Panc1 (cell line): ENCODE measurements around the gene BICDL2. TPM values are rescaled to one million over a fixed set of nuclear protein-coding genes. Genes with fewer than 3 reads are reported as not detected.

ENCODE experiments used
- ATAC-seq: fragments of 200-7000 bp; cut with Tn5 transposase; 2 replicates; pipeline ENCODE4 v1.9.1; 2020; ENCODE audit warnings: mild to moderate bottlenecking, moderate library complexity
- BruUV-seq: library from RNA; stranded (reverse); fragments of 400-500 nt; replicated peaks from 2 replicates; lab custom pipeline; 2021; lab: Mats Ljungman, UMichigan
- CTCF ChIA-PET: fragments of 300-600 bp; sonication (Branson Sonifier 250); formaldehyde crosslinking; loops from one replicate; lab custom pipeline; 2022; ENCODE audit warnings: antibody characterized with exemption; lab: Charles Lee
- POLR2A ChIA-PET: fragments of 300-600 bp; sonication (Branson Sonifier 250); formaldehyde crosslinking; loops from one replicate; lab custom pipeline; 2022; ENCODE audit warnings: antibody characterized with exemption; lab: Charles Lee
- DNase-seq: peaks from one replicate; pipeline ENCODE4 v3.0.0-alpha.2; 2010; ENCODE audit warnings: low read depth, low spot score
- H3K27ac ChIP-seq: 2 replicates; pipeline ENCODE4 v1.5.1; 2011; ENCODE audit warnings: mild to moderate bottlenecking, low read length, inconsistent platforms
- H3K27me3 ChIP-seq: fragments of 200-500 bp; sonication (Bioruptor generic); 2 replicates; pipeline ENCODE4 v1.6.0; 2014; ENCODE audit warnings: low read length, inconsistent platforms; ENCODE audit not compliant: control insufficient read depth, insufficient read depth
- H3K36me3 ChIP-seq: fragments of 200-500 bp; sonication (Bioruptor generic); 2 replicates; pipeline ENCODE4 v1.5.1; 2014; ENCODE audit warnings: inconsistent platforms, mild to moderate bottlenecking, low read length, moderate library complexity; ENCODE audit not compliant: control insufficient read depth, insufficient read depth
- H3K4me1 ChIP-seq: 2 replicates; pipeline ENCODE4 v1.5.1; 2011; ENCODE audit warnings: inconsistent platforms, mild to moderate bottlenecking, low read length, moderate library complexity; ENCODE audit not compliant: control insufficient read depth, insufficient read depth
- H3K4me3 ChIP-seq, 2 experiments: 2 replicates each; pipeline ENCODE4 v1.5.1; 2011 to 2012; ENCODE audit warnings: low read depth in 2 of 2, low read length in 2 of 2, mild to moderate bottlenecking in 2 of 2, inconsistent platforms in 1 of 2, moderate library complexity in 1 of 2
- H3K9me3 ChIP-seq: fragments of 200-500 bp; sonication (Bioruptor generic); 2 replicates; pipeline ENCODE4 v1.5.1; 2014; ENCODE audit warnings: low read depth, mild to moderate bottlenecking, inconsistent platforms, low read length, moderate library complexity; ENCODE audit not compliant: control insufficient read depth, insufficient read depth
- POLR2AphosphoS5 ChIP-seq: IDR thresholded peaks from 2 replicates; pipeline ENCODE4 v1.6.1; 2012; ENCODE audit warnings: mild to moderate bottlenecking, low read depth, low read length, moderate library complexity
- SIN3A ChIP-seq: IDR thresholded peaks from 2 replicates; pipeline ENCODE4 v1.6.1; 2012; ENCODE audit warnings: low read depth, mild to moderate bottlenecking, low read length, moderate library complexity, borderline replicate concordance; ENCODE audit not compliant: insufficient read depth
- TCF7L2 ChIP-seq: IDR thresholded peaks from 2 replicates; pipeline ENCODE4 v1.6.1; 2011; ENCODE audit warnings: mild to moderate bottlenecking, low read depth, low read length, inconsistent platforms
- in situ Hi-C: cut with HindIII; loops from 2 replicates; pipeline ENCODE4 v1.10.0; 2016; ENCODE audit warnings: low sequenced_read_pairs, low pct_unique_long_range_greater_than_20kb
- intact Hi-C: fragments of 100-400 bp; cut with micrococcal nuclease; formaldehyde crosslinking; loops from one replicate; pipeline ENCODE4 v1.10.0; 2022; ENCODE audit not compliant: unreplicated experiment
- total RNA-seq: library from RNA; stranded (reverse); gene quantifications from one replicate; pipeline ENCODE4 v1.2.1, GENCODE V29; 2021; ENCODE audit not compliant: unreplicated experiment
- TF ChIP-seq, protein P1 (sequence below), 2 experiments: IDR thresholded peaks; 2 replicates each; pipeline ENCODE4 v1.6.1; 2011 to 2012; ENCODE audit warnings: low read depth in 2 of 2, control low read depth in 1 of 2, low read length in 1 of 2, mild to moderate bottlenecking in 1 of 2, moderate library complexity in 1 of 2; ENCODE audit not compliant: insufficient read depth in 1 of 2
- TF ChIP-seq, protein P2 (sequence below): fragments of 450-650 bp; IDR thresholded peaks from 2 replicates; pipeline ENCODE4 v1.5.1; 2017; ENCODE audit warnings: mild to moderate bottlenecking

BICDL2 gene
- total RNA-seq, 1 experiment from 2014 or later, result 0.21 TPM

DNA sequence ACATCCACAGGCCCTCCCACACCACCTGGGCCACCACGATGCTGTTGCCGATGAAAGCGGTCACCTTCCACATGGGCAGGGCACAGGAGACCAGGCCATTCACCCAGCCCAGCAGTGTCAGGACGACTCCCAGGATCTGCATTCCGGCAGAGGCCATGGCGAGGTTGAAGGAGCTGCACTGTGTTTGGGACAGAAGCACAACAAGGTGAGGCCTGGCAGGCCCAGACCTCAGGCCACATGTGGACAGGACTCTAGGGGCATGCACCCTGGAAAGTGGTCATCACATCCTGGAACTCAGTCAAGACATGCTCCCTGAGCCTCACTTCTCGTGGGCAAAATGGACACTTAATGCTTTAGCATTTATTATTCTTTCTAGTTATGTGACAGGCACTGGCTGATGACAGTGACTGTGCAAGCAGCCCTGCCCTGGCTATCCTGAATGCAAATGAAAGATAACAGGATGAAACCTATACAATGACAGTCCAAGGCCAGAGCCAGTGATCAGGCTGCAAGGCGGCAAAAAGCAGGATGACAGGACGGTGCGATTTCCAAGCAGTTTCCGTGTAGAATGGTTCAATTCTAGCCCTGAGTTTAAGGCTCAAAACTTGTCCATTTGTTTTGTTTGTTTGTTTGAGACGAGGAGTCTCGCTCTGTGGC is 20.8 kb downstream of the BICDL2 start:
- no TSS peak for BruUV-seq
- CTCF ChIA-PET, result no interaction called here

DNA sequence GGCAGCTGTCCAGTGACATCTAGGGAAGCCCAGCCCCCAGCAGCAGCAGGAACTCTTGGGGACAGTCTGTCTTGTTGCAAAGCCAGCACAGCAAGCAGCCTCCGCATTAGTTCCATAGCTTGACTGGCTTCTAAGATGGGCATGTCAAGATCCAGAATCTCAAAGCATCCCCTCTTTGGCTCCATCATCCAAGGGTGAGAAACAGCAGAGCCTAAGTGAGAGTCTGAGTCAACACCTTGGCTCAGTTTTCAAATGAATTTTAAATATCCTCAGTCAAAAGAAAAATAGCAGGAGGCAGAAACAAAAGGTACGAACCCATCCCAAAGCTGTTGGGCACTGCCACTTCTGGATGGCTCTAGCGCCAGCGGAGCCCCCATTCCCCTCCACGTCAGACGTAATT is 21.8 kb downstream of the BICDL2 start:
- no peaks in the 10 kb centered on the region for H3K36me3 ChIP-seq
- DNase-seq (no peak), ATAC-seq (no peak)
- no peaks in the 10 kb centered on the region for H3K9me3 ChIP-seq
- H3K4me1 ChIP-seq, result peaks cover 10% of the 10 kb centered on the region; the same call in 1 of the 2 replicates
- no peak overlapping the region for H3K4me3 ChIP-seq
- POLR2A ChIA-PET, result no interaction called here
- no peaks in the 10 kb centered on the region for H3K27me3 ChIP-seq
- H3K27ac ChIP-seq, result no peak overlapping the region
- BruUV-seq, result no TSS peak
- intact Hi-C loops, result no loop called here
- CTCF ChIA-PET, result no interaction called here
- in situ Hi-C loops, result no loop called here
- TF ChIP-seq TCF7L2, result no peak
- TF ChIP-seq, protein P1, sequence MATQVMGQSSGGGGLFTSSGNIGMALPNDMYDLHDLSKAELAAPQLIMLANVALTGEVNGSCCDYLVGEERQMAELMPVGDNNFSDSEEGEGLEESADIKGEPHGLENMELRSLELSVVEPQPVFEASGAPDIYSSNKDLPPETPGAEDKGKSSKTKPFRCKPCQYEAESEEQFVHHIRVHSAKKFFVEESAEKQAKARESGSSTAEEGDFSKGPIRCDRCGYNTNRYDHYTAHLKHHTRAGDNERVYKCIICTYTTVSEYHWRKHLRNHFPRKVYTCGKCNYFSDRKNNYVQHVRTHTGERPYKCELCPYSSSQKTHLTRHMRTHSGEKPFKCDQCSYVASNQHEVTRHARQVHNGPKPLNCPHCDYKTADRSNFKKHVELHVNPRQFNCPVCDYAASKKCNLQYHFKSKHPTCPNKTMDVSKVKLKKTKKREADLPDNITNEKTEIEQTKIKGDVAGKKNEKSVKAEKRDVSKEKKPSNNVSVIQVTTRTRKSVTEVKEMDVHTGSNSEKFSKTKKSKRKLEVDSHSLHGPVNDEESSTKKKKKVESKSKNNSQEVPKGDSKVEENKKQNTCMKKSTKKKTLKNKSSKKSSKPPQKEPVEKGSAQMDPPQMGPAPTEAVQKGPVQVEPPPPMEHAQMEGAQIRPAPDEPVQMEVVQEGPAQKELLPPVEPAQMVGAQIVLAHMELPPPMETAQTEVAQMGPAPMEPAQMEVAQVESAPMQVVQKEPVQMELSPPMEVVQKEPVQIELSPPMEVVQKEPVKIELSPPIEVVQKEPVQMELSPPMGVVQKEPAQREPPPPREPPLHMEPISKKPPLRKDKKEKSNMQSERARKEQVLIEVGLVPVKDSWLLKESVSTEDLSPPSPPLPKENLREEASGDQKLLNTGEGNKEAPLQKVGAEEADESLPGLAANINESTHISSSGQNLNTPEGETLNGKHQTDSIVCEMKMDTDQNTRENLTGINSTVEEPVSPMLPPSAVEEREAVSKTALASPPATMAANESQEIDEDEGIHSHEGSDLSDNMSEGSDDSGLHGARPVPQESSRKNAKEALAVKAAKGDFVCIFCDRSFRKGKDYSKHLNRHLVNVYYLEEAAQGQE (IDR thresholded peaks at IDR 0.05; ENCODE audit: insufficient read depth in 1 of 2, low read depth in 2 of 2, low read length in 1 of 2), result no peak
- no peak for TF ChIP-seq SIN3A
- TF ChIP-seq, protein P2, sequence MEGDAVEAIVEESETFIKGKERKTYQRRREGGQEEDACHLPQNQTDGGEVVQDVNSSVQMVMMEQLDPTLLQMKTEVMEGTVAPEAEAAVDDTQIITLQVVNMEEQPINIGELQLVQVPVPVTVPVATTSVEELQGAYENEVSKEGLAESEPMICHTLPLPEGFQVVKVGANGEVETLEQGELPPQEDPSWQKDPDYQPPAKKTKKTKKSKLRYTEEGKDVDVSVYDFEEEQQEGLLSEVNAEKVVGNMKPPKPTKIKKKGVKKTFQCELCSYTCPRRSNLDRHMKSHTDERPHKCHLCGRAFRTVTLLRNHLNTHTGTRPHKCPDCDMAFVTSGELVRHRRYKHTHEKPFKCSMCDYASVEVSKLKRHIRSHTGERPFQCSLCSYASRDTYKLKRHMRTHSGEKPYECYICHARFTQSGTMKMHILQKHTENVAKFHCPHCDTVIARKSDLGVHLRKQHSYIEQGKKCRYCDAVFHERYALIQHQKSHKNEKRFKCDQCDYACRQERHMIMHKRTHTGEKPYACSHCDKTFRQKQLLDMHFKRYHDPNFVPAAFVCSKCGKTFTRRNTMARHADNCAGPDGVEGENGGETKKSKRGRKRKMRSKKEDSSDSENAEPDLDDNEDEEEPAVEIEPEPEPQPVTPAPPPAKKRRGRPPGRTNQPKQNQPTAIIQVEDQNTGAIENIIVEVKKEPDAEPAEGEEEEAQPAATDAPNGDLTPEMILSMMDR, result no peak

More for the DNA sequence above, 20.8 kb downstream of the BICDL2 start:
- Histone ChIP-seq H3K4me1 (peaks cover 8% of the 10 kb centered on the region; the same call in 1 of the 2 replicates), H3K27me3 (no peaks in the 10 kb centered on the region), H3K36me3 (peaks cover 2% of the 10 kb centered on the region; the same call in 1 of the 2 replicates), H3K4me3 (no peak overlapping the region), H3K9me3 (no peaks in the 10 kb centered on the region), H3K27ac (no peak overlapping the region)
- no peak for DNase-seq
- no peak for TF ChIP-seq TCF7L2
- TF ChIP-seq, protein P1 (IDR thresholded peaks at IDR 0.05; ENCODE audit: insufficient read depth in 1 of 2, low read depth in 2 of 2, low read length in 1 of 2), result no peak
- no peak for TF ChIP-seq POLR2AphosphoS5
- TF ChIP-seq, protein P2, result no peak
- TF ChIP-seq SIN3A, result no peak
- no peak for ATAC-seq
- POLR2A ChIA-PET, result no interaction called here
- in situ Hi-C loops (no loop called here), intact Hi-C loops (no loop called here)
